Heart left ventricle (tissue), 13 donors: Measurements from ENCODE around the gene REXO2.
A peak's percentile ranks its signal among the peaks of the same experiment; 100 is the strongest.

ENCODE experiments used
- CTCF ChIP-seq, 12 donors: fragments of 200-600 bp; sonication (generic) in 4 of 12; IDR thresholded peaks; one replicate each; pipeline versions ENCODE4 v1.5.0 to v1.8.0; 2018 to 2022; ENCODE audit warnings: antibody characterized with exemption in 12 of 12, mild to moderate bottlenecking in 5 of 12
- POLR2A ChIP-seq, 2 donors: fragments of 450-650 bp; IDR thresholded peaks; one replicate each; pipeline ENCODE4 v1.6.1; 2017; ENCODE audit warnings: antibody characterized with exemption in 2 of 2, mild to moderate bottlenecking in 2 of 2, moderate library complexity in 2 of 2
- donor health status: ischemic (EF 13 %, LVEDD 7.1; RV severe dilation, severe dysfunction).
- donor health status: DM: no; HTN: yes; CAD: no.
- donor health status: DM: no; HTN: no; CAD: no.
- donor health status: ischemic (EF 25% LVEDD 6.9; RV normal size, moderate dysfunction).
- donor health status: ischemic (EF 25% LVEDD 5.7; RV mildly dilated, moderate dysfunction).
- donor health status: ischemic (EF 35%, LVEDD 5.7; RV mildly dilated, moderate dysfunction).
- donor health status: nonischemic (EF 11% LVEDD 7.7; RV severe dilation, severe dysfunction).
- donor health status: DM: yes; HTN: yes; CAD: no.
- donor health status: PGD.
- donor health status: ischemic (EF 29% LVEDD 5.4; RV normal size, mild dysfunction).
- donor health status: nonischemic (EF 23%, LVEDD 6.1; RV moderate dilation, normal function).

DNA sequence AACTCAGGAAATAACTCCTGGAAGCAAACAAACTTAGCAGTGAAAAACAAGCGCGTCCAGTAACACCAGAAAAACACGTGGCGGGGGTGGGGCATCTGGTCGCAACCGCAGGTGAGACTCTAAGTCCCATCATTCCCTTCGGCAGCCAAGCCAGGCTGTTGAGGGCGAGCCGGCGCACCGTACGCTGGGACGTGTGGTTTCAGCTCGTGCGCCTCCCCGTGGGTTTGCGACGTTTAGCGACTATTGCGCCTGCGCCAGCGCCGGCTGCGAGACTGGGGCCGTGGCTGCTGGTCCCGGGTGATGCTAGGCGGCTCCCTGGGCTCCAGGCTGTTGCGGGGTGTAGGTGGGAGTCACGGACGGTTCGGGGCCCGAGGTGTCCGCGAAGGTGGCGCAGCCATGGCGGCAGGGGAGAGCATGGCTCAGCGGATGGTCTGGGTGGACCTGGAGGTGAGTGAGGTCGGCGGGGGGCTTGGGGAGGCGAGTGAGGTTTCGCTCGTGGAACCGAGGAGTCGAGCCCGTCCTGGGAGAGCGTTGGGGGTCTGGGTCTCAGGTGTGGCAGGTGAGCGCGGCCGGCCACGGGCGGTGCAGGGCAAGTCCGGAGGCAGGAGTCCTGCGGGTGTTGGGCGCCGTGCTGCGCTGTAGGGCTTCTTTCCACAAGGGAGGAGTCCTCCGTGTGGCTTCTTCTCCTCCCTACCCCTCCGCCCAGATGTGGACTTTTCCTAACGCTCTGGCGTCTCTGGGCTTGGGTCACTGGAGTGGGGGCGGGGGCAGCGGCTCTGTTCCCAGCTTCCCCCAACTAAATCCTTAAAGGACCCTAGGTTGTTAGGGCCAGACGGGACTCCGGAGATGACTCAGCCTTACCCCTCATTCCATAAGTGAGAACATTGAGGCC is at the start of gene REXO2:
- TF ChIP-seq POLR2A (IDR thresholded peaks at IDR 0.05) (peak in 1 of 2 donors; percentile 85), CTCF (IDR thresholded peaks at IDR 0.05) (peak in 8 of 12 donors; percentile 9 to 62 (median 28))
